Kasumi-1 (cell line): ENCODE results near the gene C4BPA.

Experiments used
- DNase-seq, 2 experiments: peaks; one replicate each; lab custom pipeline; 2025; lab: John Stamatoyannopoulos, UW

The C4BPA gene

DNA sequence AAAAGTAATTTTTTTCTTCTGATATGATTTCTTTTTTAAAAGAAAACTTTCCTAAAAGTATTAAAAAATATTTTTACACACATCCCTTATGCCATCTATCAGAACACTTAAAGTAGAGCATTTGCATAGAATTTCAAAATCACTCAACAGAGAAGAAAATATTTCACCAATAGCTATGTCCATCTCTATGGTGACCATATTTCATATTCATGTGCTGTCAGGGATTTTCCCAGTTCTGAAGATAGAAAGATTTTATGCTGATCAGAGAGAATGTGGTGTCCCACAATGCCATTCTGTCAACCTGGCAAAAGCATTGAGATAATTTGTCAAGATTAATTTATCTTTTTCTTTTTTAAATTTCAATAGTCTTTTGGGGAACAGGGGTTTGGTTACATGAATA lies 87.0 kb downstream of the C4BPA start:
- DNase-seq = no peak

GRCh38 chr1:207191776-207192175 lies 87.7 kb downstream of the C4BPA start:
- DNase-seq = no peak

DNA sequence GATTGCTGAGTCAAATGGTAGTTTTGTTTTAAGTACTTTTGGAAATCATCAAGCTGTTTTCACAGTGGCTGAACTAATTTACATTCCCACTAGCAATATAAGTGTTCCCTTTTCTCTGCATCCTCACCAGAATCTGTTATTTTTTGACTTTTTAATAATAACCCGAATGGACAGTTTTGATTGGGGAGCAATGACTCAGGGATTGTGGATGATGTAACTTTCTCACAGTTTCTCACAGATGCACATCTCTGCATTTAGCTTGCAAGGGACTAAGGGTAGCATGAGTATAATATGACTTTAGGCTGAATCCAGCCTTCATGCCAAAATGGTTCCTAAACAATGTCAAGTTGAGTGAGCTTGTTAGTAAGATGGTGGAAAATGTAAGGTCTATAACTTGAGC lies 90.2 kb downstream of the C4BPA start:
- no peak for DNase-seq
